Suprapubic skin (tissue), 4 donors: ENCODE results near the gene ENO4. TPM values are rescaled to one million over a fixed set of nuclear protein-coding genes. Genes with fewer than 3 reads are reported as not detected.

Experiments
- DNase-seq, 2 donors: peaks; one replicate each; pipeline ENCODE4 v3.0.0-alpha.2; 2019; ENCODE audit warnings: low spot score in 2 of 2
- H3K27ac ChIP-seq: fragments of 200-600 bp; sonication (generic); one replicate; pipeline ENCODE4 v1.5.1; 2019
- H3K27me3 ChIP-seq: fragments of 200-600 bp; sonication (generic); one replicate; pipeline ENCODE4 v1.5.1; 2019
- H3K36me3 ChIP-seq: fragments of 200-600 bp; sonication (generic); one replicate; pipeline ENCODE4 v1.5.1; 2019
- H3K4me1 ChIP-seq: fragments of 200-600 bp; sonication (generic); one replicate; pipeline ENCODE4 v1.5.1; 2019
- H3K4me3 ChIP-seq: fragments of 200-600 bp; sonication (generic); one replicate; pipeline ENCODE4 v1.5.1; 2019; ENCODE audit warnings: mild to moderate bottlenecking
- H3K9me3 ChIP-seq: fragments of 200-600 bp; sonication (generic); one replicate; pipeline ENCODE4 v1.5.1; 2019
- EP300 ChIP-seq: sonication (generic); formaldehyde crosslinking; IDR thresholded peaks from one replicate; pipeline ENCODE4 v1.6.1; 2017; ENCODE audit warnings: antibody characterized with exemption
- POLR2A ChIP-seq, 2 donors: fragments of 450-650 bp; IDR thresholded peaks; one replicate each; pipeline ENCODE4 v1.6.1; 2017; ENCODE audit warnings: antibody characterized with exemption in 2 of 2, mild to moderate bottlenecking in 2 of 2, moderate library complexity in 2 of 2
- POLR2AphosphoS5 ChIP-seq, 3 donors: sonication (generic); formaldehyde crosslinking; IDR thresholded peaks; one replicate each; pipeline ENCODE4 v1.6.1; 2017; ENCODE audit warnings: antibody characterized with exemption in 3 of 3
- WGBS: methylation state at CpG from one replicate; pipeline ENCODE4 v1.1.5; 2018; 5-methylcytosine and 5-hydroxymethylcytosine counted together
- total RNA-seq, 4 donors: library from RNA; depleted of rRNA; stranded (reverse); fragments of >200 nt; gene quantifications; one replicate each; pipeline ENCODE4 v1.1.0, GENCODE V29; 2016
- TF ChIP-seq, protein P1 (sequence below), 2 donors: fragments of 200-600 bp in 1 of 2; fragments of 450-650 bp in 1 of 2; sonication (generic) in 1 of 2; IDR thresholded peaks; one replicate each; pipeline ENCODE4 v1.5.1; 2016 to 2019; ENCODE audit warnings: antibody characterized with exemption in 2 of 2, mild to moderate bottlenecking in 1 of 2, moderate library complexity in 1 of 2

The ENO4 gene
- total RNA-seq, 4 donors from 2014 or later = 0.56 TPM; not detected in 3

DNA sequence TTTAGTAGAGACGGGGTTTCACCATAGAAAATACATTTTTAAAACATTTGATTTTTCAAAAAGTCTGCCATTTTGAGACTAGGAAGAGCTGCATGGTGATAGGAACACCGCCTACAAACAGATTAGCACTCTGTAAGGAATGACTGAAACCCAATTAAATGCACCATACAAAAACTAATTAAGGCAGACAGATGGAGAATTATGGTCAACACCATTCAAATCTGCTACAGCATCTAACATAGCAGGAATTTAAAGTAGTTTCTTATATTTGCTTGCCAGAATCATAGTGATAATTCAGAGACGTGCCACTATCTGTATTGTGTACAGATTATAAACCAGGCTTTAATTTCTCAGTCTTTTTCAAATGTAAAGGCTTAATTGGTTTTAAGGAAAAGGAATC is 68.2 kb downstream of the ENO4 start:
- no peak overlapping the region for H3K4me3 ChIP-seq
- no peak for DNase-seq
- 93% methylated on average over 3 of the region's 3 CpGs for WGBS
- TF ChIP-seq POLR2A (IDR thresholded peaks at IDR 0.05) = no peak
- no peak for TF ChIP-seq POLR2AphosphoS5 (IDR thresholded peaks at IDR 0.05)
- TF ChIP-seq, protein P1, sequence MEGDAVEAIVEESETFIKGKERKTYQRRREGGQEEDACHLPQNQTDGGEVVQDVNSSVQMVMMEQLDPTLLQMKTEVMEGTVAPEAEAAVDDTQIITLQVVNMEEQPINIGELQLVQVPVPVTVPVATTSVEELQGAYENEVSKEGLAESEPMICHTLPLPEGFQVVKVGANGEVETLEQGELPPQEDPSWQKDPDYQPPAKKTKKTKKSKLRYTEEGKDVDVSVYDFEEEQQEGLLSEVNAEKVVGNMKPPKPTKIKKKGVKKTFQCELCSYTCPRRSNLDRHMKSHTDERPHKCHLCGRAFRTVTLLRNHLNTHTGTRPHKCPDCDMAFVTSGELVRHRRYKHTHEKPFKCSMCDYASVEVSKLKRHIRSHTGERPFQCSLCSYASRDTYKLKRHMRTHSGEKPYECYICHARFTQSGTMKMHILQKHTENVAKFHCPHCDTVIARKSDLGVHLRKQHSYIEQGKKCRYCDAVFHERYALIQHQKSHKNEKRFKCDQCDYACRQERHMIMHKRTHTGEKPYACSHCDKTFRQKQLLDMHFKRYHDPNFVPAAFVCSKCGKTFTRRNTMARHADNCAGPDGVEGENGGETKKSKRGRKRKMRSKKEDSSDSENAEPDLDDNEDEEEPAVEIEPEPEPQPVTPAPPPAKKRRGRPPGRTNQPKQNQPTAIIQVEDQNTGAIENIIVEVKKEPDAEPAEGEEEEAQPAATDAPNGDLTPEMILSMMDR (IDR thresholded peaks at IDR 0.05) = no peak
- TF ChIP-seq EP300 = no peak
- no peaks in the 10 kb centered on the region for H3K9me3 ChIP-seq
- H3K4me1 ChIP-seq = no peaks in the 10 kb centered on the region
- no peaks in the 10 kb centered on the region for H3K27me3 ChIP-seq
- H3K27ac ChIP-seq = no peak overlapping the region
- H3K36me3 ChIP-seq = peaks cover 41% of the 10 kb centered on the region

DNA sequence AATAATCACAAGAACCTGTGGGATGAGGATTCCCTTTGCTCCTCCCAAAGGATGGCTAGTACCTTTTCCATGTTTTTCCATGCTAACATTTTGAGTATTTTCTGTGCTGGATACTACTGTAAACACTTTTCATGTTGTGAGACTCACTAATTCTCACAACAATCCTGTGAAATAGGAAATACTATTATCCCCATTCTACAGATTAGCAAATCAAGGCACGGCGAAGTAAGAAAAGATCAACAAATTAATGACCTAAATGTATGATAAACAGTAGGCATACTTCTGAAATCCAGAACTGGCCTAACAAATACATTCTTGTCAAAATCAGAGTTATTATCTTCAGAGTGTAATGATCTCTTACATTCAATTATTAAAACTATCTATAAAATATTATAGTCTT is 69.3 kb downstream of the ENO4 start:
- Histone ChIP-seq H3K27ac (no peak overlapping the region), H3K4me3 (no peak overlapping the region), H3K4me1 (no peaks in the 10 kb centered on the region), H3K9me3 (no peaks in the 10 kb centered on the region), H3K36me3 (peaks cover 35% of the 10 kb centered on the region), H3K27me3 (no peaks in the 10 kb centered on the region)
- 96% methylated on average over 2 of the region's 2 CpGs for WGBS
- TF ChIP-seq, protein P1 (IDR thresholded peaks at IDR 0.05) = no peak
- TF ChIP-seq POLR2A (IDR thresholded peaks at IDR 0.05) (no peak), EP300 (no peak), POLR2AphosphoS5 (IDR thresholded peaks at IDR 0.05) (no peak)
- no peak for DNase-seq

DNA sequence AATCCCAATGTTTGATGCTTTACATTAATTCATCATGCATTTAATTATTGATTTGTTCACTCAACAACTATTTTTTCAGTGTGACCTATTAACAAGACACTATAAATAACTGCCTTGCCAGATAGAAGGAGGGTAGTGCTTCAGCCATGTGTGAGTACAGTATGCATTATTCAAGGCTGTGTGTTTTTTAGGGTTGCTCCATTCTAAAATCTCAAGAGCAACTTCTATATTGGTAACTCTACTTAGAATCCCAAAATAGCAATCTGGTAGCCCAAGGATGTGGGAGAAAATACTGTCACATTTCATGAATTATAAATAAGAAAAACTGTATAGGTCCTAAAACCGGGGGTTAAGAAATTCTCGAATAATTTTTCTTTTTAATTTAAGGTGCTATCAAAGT is 69.9 kb downstream of the ENO4 start:
- no peak overlapping the region for H3K27ac ChIP-seq
- no peak overlapping the region for H3K4me3 ChIP-seq
- H3K36me3 ChIP-seq = peaks cover 30% of the 10 kb centered on the region
- no peaks in the 10 kb centered on the region for H3K4me1 ChIP-seq
- no peak for DNase-seq
- 92% methylated on average over 2 of the region's 2 CpGs for WGBS
- H3K9me3 ChIP-seq = no peaks in the 10 kb centered on the region
- H3K27me3 ChIP-seq = no peaks in the 10 kb centered on the region
- TF ChIP-seq EP300 (no peak), POLR2AphosphoS5 (IDR thresholded peaks at IDR 0.05) (no peak), POLR2A (IDR thresholded peaks at IDR 0.05) (no peak)
- TF ChIP-seq, protein P1 (IDR thresholded peaks at IDR 0.05) = no peak

DNA sequence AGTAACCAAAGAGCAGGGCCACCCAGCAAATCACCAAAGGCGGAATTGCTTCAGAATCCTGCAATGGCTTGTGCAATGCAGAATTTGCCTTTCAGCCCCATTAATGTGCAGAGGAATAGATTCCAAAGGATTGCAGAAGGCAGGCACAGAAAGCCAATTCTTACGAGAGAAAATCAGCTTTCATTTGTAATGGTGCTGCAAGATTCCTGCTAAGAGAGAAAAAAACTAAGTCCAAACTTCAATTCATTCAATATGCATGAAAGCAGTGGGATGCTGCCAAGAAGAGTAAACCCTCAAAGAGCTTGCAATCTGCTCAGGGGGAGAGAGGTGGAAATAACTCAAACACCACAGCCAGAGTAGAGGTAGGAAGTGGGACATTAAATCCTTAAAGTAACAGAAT is 70.4 kb downstream of the ENO4 start:
- Histone ChIP-seq H3K4me3 (no peak overlapping the region), H3K36me3 (peaks cover 27% of the 10 kb centered on the region), H3K27me3 (no peaks in the 10 kb centered on the region), H3K27ac (no peak overlapping the region), H3K4me1 (no peaks in the 10 kb centered on the region), H3K9me3 (no peaks in the 10 kb centered on the region)
- no peak for TF ChIP-seq POLR2AphosphoS5 (IDR thresholded peaks at IDR 0.05)
- TF ChIP-seq, protein P1 (IDR thresholded peaks at IDR 0.05) = no peak
- no peak for TF ChIP-seq POLR2A (IDR thresholded peaks at IDR 0.05)
- TF ChIP-seq EP300 = no peak
- no peak for DNase-seq
- WGBS = 96% methylated on average over 1 of the region's 2 CpGs

DNA sequence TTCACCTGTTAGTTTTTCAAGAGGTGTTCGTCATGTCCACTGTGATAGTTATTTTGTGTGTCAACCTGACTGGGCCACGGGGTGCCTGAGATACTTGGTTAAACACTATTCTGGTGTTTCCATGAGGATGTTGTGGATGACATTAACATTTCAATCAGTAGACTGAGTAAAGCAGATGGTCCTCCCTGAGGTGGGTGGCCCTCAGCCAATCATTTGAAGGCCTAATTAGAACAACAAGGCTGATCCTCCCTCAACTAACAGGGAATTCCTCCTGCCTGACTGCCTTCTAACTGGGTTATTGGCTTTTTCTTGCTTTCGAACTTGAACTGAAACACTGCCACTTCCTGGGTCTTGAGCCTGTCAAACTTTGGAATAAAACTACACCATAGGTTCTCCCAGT is 75.8 kb downstream of the ENO4 start:
- Histone ChIP-seq H3K36me3 (peaks cover 28% of the 10 kb centered on the region), H3K9me3 (no peaks in the 10 kb centered on the region), H3K4me3 (no peak overlapping the region), H3K4me1 (no peaks in the 10 kb centered on the region), H3K27ac (no peak overlapping the region), H3K27me3 (no peaks in the 10 kb centered on the region)
- 92% methylated on average over 3 of the region's 3 CpGs for WGBS
- DNase-seq = no peak
- TF ChIP-seq POLR2A (IDR thresholded peaks at IDR 0.05) = no peak
- no peak for TF ChIP-seq POLR2AphosphoS5 (IDR thresholded peaks at IDR 0.05)
- TF ChIP-seq, protein P1 (IDR thresholded peaks at IDR 0.05) = no peak
- no peak for TF ChIP-seq EP300
